WTC11 (cell line): Measurements from ENCODE around the gene GNG8. TPM values are rescaled to one million over a fixed set of nuclear protein-coding genes. Genes with fewer than 3 reads are reported as not detected.

Source experiments
- ATAC-seq: fragments of 200-7000 bp; cut with Tn5 transposase; 2 replicates; pipeline ENCODE4 v1.10.0; 2021; ENCODE audit warnings: mild to moderate bottlenecking, moderate library complexity
- CTCF ChIA-PET: fragments of 300-600 bp; sonication (Branson Sonifier 250); formaldehyde crosslinking; loops from one replicate; lab custom pipeline; 2021; ENCODE audit warnings: antibody characterized with exemption; lab: Charles Lee
- POLR2A ChIA-PET: fragments of 350-600 bp; sonication (Branson Sonifier 250); formaldehyde crosslinking; loops from one replicate; lab custom pipeline; 2021; ENCODE audit warnings: antibody characterized with exemption; lab: Charles Lee
- DNase-seq: peaks from one replicate; pipeline ENCODE4 v3.0.0; 2021; ENCODE audit warnings: low spot score
- H3K27ac Mint-ChIP-seq: 2 replicates; pipeline ENCODE4 v1.8.0; 2021; ENCODE audit warnings: mixed read lengths
- H3K27me3 Mint-ChIP-seq: 2 replicates; pipeline ENCODE4 v1.8.0; 2021; ENCODE audit warnings: low read depth, mild to moderate bottlenecking, moderate library complexity, mixed read lengths
- H3K36me3 Mint-ChIP-seq: 2 replicates; pipeline ENCODE4 v1.8.0; 2021; ENCODE audit warnings: mixed read lengths
- H3K4me1 Mint-ChIP-seq: 2 replicates; pipeline ENCODE4 v1.8.0; 2022; ENCODE audit warnings: mixed read lengths
- H3K4me3 Mint-ChIP-seq: 2 replicates; pipeline ENCODE4 v1.8.0; 2021; ENCODE audit warnings: mild to moderate bottlenecking, moderate library complexity, mixed read lengths
- H3K9me3 Mint-ChIP-seq: 2 replicates; pipeline ENCODE4 v1.8.0; 2021; ENCODE audit warnings: mixed read lengths
- ATF1 ChIP-seq: sonication (generic); formaldehyde crosslinking; IDR thresholded peaks from 2 replicates; pipeline ENCODE4 v1.8.1; 2023; ENCODE audit warnings: mild to moderate bottlenecking, moderate library complexity, missing genetic modification reagents
- ELF4 ChIP-seq: sonication (generic); formaldehyde crosslinking; IDR thresholded peaks from 2 replicates; pipeline ENCODE4 v1.8.1; 2022; ENCODE audit warnings: low read depth, mild to moderate bottlenecking, moderate library complexity, missing genetic modification reagents
- ETV6 ChIP-seq: sonication (generic); formaldehyde crosslinking; IDR thresholded peaks from 2 replicates; pipeline ENCODE4 v1.8.1; 2022; ENCODE audit warnings: mild to moderate bottlenecking, missing genetic modification reagents
- FOXP1 ChIP-seq: sonication (generic); formaldehyde crosslinking; IDR thresholded peaks from 2 replicates; pipeline ENCODE4 v1.8.0; 2022; ENCODE audit warnings: missing genetic modification reagents, mild to moderate bottlenecking, moderate library complexity, borderline replicate concordance
- GABPB1 ChIP-seq: sonication (generic); formaldehyde crosslinking; IDR thresholded peaks from 2 replicates; pipeline ENCODE4 v1.8.1; 2023; ENCODE audit warnings: mild to moderate bottlenecking, missing genetic modification reagents
- HMGXB4 ChIP-seq: sonication (generic); formaldehyde crosslinking; IDR thresholded peaks from 2 replicates; pipeline ENCODE4 v1.8.1; 2023; ENCODE audit warnings: mild to moderate bottlenecking, moderate library complexity, missing genetic modification reagents
- NR3C1 ChIP-seq: sonication (generic); formaldehyde crosslinking; conservative IDR thresholded peaks from 2 replicates; pipeline ENCODE4 v1.8.1; 2023; ENCODE audit warnings: low read depth, mild to moderate bottlenecking, missing genetic modification reagents
- OVOL2 ChIP-seq: fragments of 250-450 bp; sonication (Bioruptor Pico); IDR thresholded peaks from 2 replicates; pipeline ENCODE4 v1.9.0; 2021; ENCODE audit warnings: mild to moderate bottlenecking, borderline replicate concordance
- PRDM15 ChIP-seq: sonication (generic); formaldehyde crosslinking; IDR thresholded peaks from 2 replicates; pipeline ENCODE4 v1.8.0; 2022; ENCODE audit warnings: missing genetic modification reagents
- TEAD1 ChIP-seq: sonication (generic); formaldehyde crosslinking; IDR thresholded peaks from 2 replicates; pipeline ENCODE4 v1.8.0; 2022; ENCODE audit warnings: mild to moderate bottlenecking, missing genetic modification reagents
- ZNF232 ChIP-seq: sonication (generic); formaldehyde crosslinking; IDR thresholded peaks from 2 replicates; pipeline ENCODE4 v1.8.0; 2022; ENCODE audit warnings: mild to moderate bottlenecking, missing genetic modification reagents
- ZNF317 ChIP-seq: sonication (generic); formaldehyde crosslinking; IDR thresholded peaks from 2 replicates; pipeline ENCODE4 v1.8.1; 2023; ENCODE audit warnings: low read depth, mild to moderate bottlenecking, moderate library complexity, missing genetic modification reagents, borderline replicate concordance
- ZNF396 ChIP-seq: fragments of 250-450 bp; sonication (Bioruptor Pico); IDR thresholded peaks from 2 replicates; pipeline ENCODE4 v1.8.0; 2021; ENCODE audit warnings: mild to moderate bottlenecking, moderate library complexity, borderline replicate concordance
- total RNA-seq: library from RNA; stranded (reverse); gene quantifications from 3 replicates; pipeline ENCODE4 v1.2.3, GENCODE V29; 2021
- TF ChIP-seq, protein P1 (sequence below): sonication (generic); formaldehyde crosslinking; conservative IDR thresholded peaks from 2 replicates; pipeline ENCODE4 v1.8.1; 2023; ENCODE audit warnings: mild to moderate bottlenecking, low read depth, missing genetic modification reagents, moderate library complexity
- TF ChIP-seq, protein P2 (sequence below): fragments of 250-450 bp; sonication (Bioruptor Pico); IDR thresholded peaks from 2 replicates; pipeline ENCODE4 v1.9.0; 2021; ENCODE audit warnings: mild to moderate bottlenecking
- TF ChIP-seq, protein P3 (sequence below): sonication (generic); formaldehyde crosslinking; IDR thresholded peaks from 2 replicates; pipeline ENCODE4 v1.8.1; 2023; ENCODE audit warnings: mild to moderate bottlenecking, missing genetic modification reagents

GNG8 gene
- total RNA-seq, 1 experiment from 2014 or later, result not detected

DNA sequence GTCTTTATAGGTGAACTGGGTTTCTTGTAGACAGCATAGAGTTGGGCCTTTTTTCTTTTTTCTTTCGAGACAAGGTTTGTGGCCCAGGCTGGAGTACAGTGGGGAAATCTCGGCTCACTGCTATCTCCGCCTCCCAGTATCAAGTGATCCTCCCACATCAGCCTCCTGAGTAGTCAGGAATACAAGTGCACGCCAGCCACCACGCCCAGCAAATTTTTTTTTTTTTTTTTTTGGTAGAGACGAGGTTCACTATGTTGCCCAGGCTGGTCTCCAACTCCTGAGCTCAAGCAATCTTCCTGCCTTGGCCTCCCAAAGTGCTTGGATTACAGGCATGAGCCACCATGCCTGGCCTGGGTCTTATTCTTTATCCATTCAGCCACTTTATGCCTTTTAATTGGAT lies 40.0 kb downstream of the GNG8 start:
- Mint-ChIP-seq H3K27ac (no peak overlapping the region), H3K27me3 (no peaks in the 10 kb centered on the region; the same call in 1 of the 2 replicates), H3K4me3 (no peak overlapping the region), H3K9me3 (peaks cover 15% of the 10 kb centered on the region), H3K4me1 (peaks cover 4% of the 10 kb centered on the region), H3K36me3 (no peaks in the 10 kb centered on the region; the same call in 1 of the 2 replicates)
- POLR2A ChIA-PET, result interaction anchor here (0.7 kb wide), 1 partner anchor 230 kb away, joined by 6 read pairs; no protein-coding TSS in a partner anchor
- TF ChIP-seq OVOL2 (CRISPR knock-in tag), result no peak
- TF ChIP-seq TEAD1 (CRISPR knock-in tag), result no peak
- TF ChIP-seq HMGXB4 (CRISPR knock-in tag), result no peak
- TF ChIP-seq, protein P1, sequence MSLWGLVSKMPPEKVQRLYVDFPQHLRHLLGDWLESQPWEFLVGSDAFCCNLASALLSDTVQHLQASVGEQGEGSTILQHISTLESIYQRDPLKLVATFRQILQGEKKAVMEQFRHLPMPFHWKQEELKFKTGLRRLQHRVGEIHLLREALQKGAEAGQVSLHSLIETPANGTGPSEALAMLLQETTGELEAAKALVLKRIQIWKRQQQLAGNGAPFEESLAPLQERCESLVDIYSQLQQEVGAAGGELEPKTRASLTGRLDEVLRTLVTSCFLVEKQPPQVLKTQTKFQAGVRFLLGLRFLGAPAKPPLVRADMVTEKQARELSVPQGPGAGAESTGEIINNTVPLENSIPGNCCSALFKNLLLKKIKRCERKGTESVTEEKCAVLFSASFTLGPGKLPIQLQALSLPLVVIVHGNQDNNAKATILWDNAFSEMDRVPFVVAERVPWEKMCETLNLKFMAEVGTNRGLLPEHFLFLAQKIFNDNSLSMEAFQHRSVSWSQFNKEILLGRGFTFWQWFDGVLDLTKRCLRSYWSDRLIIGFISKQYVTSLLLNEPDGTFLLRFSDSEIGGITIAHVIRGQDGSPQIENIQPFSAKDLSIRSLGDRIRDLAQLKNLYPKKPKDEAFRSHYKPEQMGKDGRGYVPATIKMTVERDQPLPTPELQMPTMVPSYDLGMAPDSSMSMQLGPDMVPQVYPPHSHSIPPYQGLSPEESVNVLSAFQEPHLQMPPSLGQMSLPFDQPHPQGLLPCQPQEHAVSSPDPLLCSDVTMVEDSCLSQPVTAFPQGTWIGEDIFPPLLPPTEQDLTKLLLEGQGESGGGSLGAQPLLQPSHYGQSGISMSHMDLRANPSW, result no peak
- TF ChIP-seq, protein P2, sequence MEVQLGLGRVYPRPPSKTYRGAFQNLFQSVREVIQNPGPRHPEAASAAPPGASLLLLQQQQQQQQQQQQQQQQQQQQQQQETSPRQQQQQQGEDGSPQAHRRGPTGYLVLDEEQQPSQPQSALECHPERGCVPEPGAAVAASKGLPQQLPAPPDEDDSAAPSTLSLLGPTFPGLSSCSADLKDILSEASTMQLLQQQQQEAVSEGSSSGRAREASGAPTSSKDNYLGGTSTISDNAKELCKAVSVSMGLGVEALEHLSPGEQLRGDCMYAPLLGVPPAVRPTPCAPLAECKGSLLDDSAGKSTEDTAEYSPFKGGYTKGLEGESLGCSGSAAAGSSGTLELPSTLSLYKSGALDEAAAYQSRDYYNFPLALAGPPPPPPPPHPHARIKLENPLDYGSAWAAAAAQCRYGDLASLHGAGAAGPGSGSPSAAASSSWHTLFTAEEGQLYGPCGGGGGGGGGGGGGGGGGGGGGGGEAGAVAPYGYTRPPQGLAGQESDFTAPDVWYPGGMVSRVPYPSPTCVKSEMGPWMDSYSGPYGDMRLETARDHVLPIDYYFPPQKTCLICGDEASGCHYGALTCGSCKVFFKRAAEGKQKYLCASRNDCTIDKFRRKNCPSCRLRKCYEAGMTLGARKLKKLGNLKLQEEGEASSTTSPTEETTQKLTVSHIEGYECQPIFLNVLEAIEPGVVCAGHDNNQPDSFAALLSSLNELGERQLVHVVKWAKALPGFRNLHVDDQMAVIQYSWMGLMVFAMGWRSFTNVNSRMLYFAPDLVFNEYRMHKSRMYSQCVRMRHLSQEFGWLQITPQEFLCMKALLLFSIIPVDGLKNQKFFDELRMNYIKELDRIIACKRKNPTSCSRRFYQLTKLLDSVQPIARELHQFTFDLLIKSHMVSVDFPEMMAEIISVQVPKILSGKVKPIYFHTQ (CRISPR knock-in tag), result no peak
- TF ChIP-seq ZNF396, result no peak
- no peak for TF ChIP-seq ETV6 (CRISPR knock-in tag)
- TF ChIP-seq ATF1, result no peak
- TF ChIP-seq ZNF232 (CRISPR knock-in tag), result no peak
- TF ChIP-seq ELF4, result no peak
- TF ChIP-seq, protein P3, sequence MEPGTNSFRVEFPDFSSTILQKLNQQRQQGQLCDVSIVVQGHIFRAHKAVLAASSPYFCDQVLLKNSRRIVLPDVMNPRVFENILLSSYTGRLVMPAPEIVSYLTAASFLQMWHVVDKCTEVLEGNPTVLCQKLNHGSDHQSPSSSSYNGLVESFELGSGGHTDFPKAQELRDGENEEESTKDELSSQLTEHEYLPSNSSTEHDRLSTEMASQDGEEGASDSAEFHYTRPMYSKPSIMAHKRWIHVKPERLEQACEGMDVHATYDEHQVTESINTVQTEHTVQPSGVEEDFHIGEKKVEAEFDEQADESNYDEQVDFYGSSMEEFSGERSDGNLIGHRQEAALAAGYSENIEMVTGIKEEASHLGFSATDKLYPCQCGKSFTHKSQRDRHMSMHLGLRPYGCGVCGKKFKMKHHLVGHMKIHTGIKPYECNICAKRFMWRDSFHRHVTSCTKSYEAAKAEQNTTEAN (CRISPR knock-in tag), result no peak
- no peak for TF ChIP-seq ZNF317 (CRISPR knock-in tag)
- no peak for TF ChIP-seq FOXP1 (CRISPR knock-in tag)
- no peak for TF ChIP-seq GABPB1 (CRISPR knock-in tag)
- no peak for TF ChIP-seq PRDM15 (CRISPR knock-in tag)
- TF ChIP-seq NR3C1 (CRISPR knock-in tag), result no peak
- CTCF ChIA-PET, result interaction anchor here (0.6 to 1.3 kb wide), 6 partner anchors 18 to 922 kb away, joined by 3 to 6 read pairs (median 4); partner anchors contain the start of gene DACT3
- ATAC-seq, result no peak
- DNase-seq, result no peak
